Spleen (tissue), 11 donors: Measurements from ENCODE around the gene TRIOBP. TPM values are rescaled to one million over a fixed set of nuclear protein-coding genes. Genes with fewer than 3 reads are reported as not detected.

Source experiments
- DNase-seq: peaks from one replicate; pipeline ENCODE4 v3.0.0-alpha.2; 2020
- H3K27ac ChIP-seq, 8 donors: fragments of 200-600 bp; sonication (generic) in 7 of 8; 1 replicate in 4 of 8; 2 replicates in 4 of 8; pipeline versions ENCODE4 v1.5.0 to v1.8.0; 2016 to 2021; ENCODE audit warnings: inconsistent platforms in 4 of 8, mild to moderate bottlenecking in 4 of 8, moderate library complexity in 1 of 8
- H3K27me3 ChIP-seq, 7 donors: fragments of 200-600 bp; sonication (generic) in 6 of 7; replicated peaks in 1 of 7; 1 replicate in 4 of 7; 2 replicates in 3 of 7; pipeline versions ENCODE4 v1.5.0 to v1.8.0; 2016 to 2021; ENCODE audit warnings: inconsistent platforms in 3 of 7, mild to moderate bottlenecking in 1 of 7
- H3K36me3 ChIP-seq, 6 donors: fragments of 200-600 bp; sonication (generic) in 5 of 6; 1 replicate in 4 of 6; 2 replicates in 2 of 6; pipeline versions ENCODE4 v1.5.0 to v1.8.0; 2016 to 2021; ENCODE audit warnings: inconsistent platforms in 2 of 6
- H3K4me1 ChIP-seq, 6 donors: fragments of 200-600 bp; sonication (generic) in 5 of 6; 1 replicate in 3 of 6; 2 replicates in 3 of 6; pipeline versions ENCODE4 v1.5.0 to v1.8.0; 2016 to 2021; ENCODE audit warnings: inconsistent platforms in 3 of 6
- H3K4me3 ChIP-seq, 8 donors: fragments of 200-600 bp; sonication (generic) in 7 of 8; 1 replicate in 4 of 8; 2 replicates in 4 of 8; pipeline versions ENCODE4 v1.5.0 to v1.8.0; 2016 to 2021; ENCODE audit warnings: inconsistent platforms in 4 of 8, mild to moderate bottlenecking in 4 of 8, moderate library complexity in 2 of 8
- H3K9me3 ChIP-seq, 8 donors: fragments of 200-600 bp; sonication (generic) in 7 of 8; 1 replicate in 4 of 8; 2 replicates in 4 of 8; pipeline versions ENCODE4 v1.5.0 to v1.8.0; 2016 to 2021; ENCODE audit warnings: inconsistent platforms in 4 of 8
- POLR2A ChIP-seq, 3 donors: fragments of 450-650 bp; IDR thresholded peaks; one replicate each; pipeline ENCODE4 v1.5.1; 2017; ENCODE audit warnings: antibody characterized with exemption in 3 of 3, mild to moderate bottlenecking in 1 of 3
- POLR2AphosphoS5 ChIP-seq, 3 donors: sonication (generic); formaldehyde crosslinking; IDR thresholded peaks; one replicate each; pipeline ENCODE4 v1.5.1; 2017; ENCODE audit warnings: antibody characterized with exemption in 3 of 3
- WGBS, 5 donors: extraction: QIAGEN DNeasy Blood & Tissue Kit in 3 of 5; methylation state at CpG; one replicate each; pipeline versions ENCODE4 v1.1.5 to v1.1.7; 2013 to 2018; 5-methylcytosine and 5-hydroxymethylcytosine counted together
- intact Hi-C: fragments of 100-400 bp; cut with DNase I; formaldehyde crosslinking; loops from one replicate; pipeline ENCODE4 v1.15.0; 2023; ENCODE audit warnings: low total_unique reads
- polyA plus RNA-seq, 3 donors: library from polyadenylated mRNA; stranded (reverse); fragments of 200-250 nt; gene quantifications; one replicate each; pipeline ENCODE4 v1.2.1, GENCODE V29; 2013
- total RNA-seq, 7 donors: library from RNA; depleted of rRNA in 3 of 7; stranded (reverse); fragments of >200 nt in 3 of 7; fragmentation: NEBNext Ultra II Directional in 4 of 7; extraction: Animal tissue kit (Norgen Biotek cat#: 25700) in 4 of 7; gene quantifications; one replicate each; pipeline versions ENCODE4 v1.1.0 to v1.2.1, GENCODE V29; 2016 to 2021
- TF ChIP-seq, protein P1 (sequence below), 11 experiments: fragments of 200-600 bp in 7 of 11; fragments of 450-650 bp in 4 of 11; sonication (generic) in 4 of 11; IDR thresholded peaks in 8 of 11; conservative IDR thresholded peaks in 3 of 11; 1 replicate in 7 of 11; 2 replicates in 4 of 11; pipeline versions ENCODE4 v1.4.0 to v1.8.0; 2016 to 2021; ENCODE audit warnings: antibody characterized with exemption in 11 of 11, inconsistent platforms in 4 of 11, mild to moderate bottlenecking in 1 of 11
- donor health status: healthy with polysubstance abuse.
- donor health status: DM: no; HTN: no; CAD: no; lungs with moderate emphysema.
- donor health status: DM: no; HTN: no; CAD: no.
- donor health status: Bipolar disorder and iron deficiency.
- donor health status: healthy.
- donor health status: DM: no; HTN: no; CAD: no.
- donor health status: DM: yes; HTN: yes; CAD: no.

Gene TRIOBP
- total and polyA plus RNA-seq, 10 donors: 24.6 to 151 (median 103) TPM

DNA sequence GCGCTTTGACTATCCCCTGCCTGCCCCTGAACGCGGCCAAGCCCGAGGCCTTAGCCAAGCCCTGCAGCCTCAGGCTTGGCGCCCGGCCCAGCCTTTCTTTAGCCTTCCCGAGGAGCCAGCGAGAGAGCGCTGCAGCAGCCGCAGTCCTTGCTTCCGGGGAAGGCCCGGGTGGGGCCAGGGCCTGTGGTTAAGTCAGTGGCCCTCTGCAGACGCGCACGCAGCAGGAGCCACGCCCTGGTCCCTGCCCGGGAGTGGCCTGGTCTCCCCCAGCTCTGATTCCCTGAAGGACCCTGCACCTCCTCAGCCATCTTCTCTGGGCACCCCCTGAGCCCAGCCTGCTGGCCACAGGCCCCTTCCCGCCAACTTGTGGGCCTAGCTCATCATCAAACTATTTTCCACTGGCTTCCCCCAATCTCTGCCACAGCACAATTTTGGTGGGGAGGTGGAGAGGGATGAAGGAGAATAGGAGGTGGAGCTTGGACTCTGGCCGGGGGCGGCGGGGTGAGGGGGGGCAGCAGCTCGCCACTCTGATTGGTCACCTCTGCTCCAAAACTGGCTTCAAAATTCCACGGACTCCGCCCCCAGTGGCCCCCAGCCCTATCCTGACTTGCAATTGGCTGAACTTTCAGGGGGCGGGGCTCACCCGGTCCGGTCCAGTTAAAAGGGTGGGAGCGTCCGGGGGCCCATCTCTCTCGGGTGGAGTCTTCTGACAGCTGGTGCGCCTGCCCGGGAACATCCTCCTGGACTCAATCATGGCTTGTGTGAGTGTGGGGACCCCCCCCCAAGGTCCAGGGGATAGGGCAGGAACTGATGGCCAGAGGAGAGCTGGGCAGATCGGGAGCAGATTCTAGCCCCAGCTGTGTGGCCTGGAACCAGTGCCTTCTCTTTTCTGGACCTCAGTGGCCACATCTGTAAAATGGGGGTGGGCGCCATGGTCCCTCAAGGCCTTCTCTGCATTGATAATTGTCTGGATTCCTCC, 21.6 kb upstream of the TRIOBP start, which contains the start of gene LGALS1:
Gene LGALS1 (plus strand): TSS at position 686 of the 979 bp plus-strand sequence. CDS start 67 bp downstream, at position 753.
- 9 to 20% (median 13%) methylated on average over 28 to 34 of the region's 34 CpGs for WGBS, 5 donors
- DNase-seq: peak; percentile 94
- H3K4me3 ChIP-seq: peak within 1 kb of the TSS; percentile 47 to 87 (median 62)
- H3K4me1 ChIP-seq: peaks cover 28 to 75% (median 63%) of the 10 kb centered on the region in 6 donors
- intact Hi-C loops: no loop called here
- peak within 1 kb of the TSS; percentile 92 to 99 (median 96) for H3K27ac ChIP-seq
- H3K9me3 ChIP-seq: no peaks in the 10 kb centered on the region
- H3K36me3 ChIP-seq: peaks cover 0 to 25% (median 2%) of the 10 kb centered on the region in 6 donors
- H3K27me3 ChIP-seq: no peaks in the 10 kb centered on the region
- TF ChIP-seq POLR2AphosphoS5 (IDR thresholded peaks at IDR 0.05) (peak; percentile 55 to 86 (median 81)), POLR2A (IDR thresholded peaks at IDR 0.05) (no peak)
- TF ChIP-seq, protein P1, sequence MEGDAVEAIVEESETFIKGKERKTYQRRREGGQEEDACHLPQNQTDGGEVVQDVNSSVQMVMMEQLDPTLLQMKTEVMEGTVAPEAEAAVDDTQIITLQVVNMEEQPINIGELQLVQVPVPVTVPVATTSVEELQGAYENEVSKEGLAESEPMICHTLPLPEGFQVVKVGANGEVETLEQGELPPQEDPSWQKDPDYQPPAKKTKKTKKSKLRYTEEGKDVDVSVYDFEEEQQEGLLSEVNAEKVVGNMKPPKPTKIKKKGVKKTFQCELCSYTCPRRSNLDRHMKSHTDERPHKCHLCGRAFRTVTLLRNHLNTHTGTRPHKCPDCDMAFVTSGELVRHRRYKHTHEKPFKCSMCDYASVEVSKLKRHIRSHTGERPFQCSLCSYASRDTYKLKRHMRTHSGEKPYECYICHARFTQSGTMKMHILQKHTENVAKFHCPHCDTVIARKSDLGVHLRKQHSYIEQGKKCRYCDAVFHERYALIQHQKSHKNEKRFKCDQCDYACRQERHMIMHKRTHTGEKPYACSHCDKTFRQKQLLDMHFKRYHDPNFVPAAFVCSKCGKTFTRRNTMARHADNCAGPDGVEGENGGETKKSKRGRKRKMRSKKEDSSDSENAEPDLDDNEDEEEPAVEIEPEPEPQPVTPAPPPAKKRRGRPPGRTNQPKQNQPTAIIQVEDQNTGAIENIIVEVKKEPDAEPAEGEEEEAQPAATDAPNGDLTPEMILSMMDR (IDR thresholded peaks at IDR 0.05 in 8 of 11, conservative IDR thresholded peaks at IDR 0.05 in 3 of 11): peak in 2 of 11 experiments; percentile 15 to 27

DNA sequence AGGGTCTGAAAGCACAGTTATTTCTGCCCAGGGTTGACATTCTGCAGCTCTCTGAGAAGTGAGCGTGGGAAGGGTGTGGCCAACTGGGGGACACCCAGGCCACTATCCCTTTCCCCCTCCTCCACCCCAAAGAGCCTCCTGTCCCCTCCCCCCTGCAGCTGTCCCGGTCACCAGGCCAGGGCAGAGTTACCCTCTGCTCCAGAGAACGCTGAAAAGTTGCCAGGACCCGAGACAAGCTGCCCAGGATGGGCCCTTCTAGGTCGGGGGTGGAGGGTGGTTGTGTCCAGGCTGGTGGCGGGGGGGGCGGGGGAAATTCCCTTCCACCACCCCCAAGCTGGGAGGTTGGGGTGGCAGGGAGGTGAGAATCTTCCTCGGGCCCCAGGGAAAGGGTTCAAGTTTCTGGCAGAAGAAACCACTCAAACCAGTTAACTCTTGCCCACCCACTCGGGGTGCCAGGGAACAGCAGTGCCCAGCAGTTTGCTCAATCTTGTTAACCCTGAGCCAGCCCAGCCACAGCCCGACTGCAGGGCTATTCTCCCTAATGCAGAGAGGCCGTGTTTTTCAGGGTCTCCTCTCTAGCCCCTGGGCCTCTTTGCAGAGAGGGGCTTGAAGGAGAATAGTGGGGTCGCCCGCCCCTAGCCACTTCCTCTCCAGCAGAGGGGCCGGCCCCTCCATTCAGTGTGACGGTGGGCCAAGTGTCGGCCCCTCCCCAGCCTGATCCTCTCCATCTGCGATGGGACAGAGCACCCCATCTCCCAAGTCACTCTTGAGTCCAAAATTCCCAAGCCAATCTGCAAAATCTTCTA, 20.7 kb upstream of the TRIOBP start:
- H3K9me3 ChIP-seq: no peaks in the 10 kb centered on the region
- no peak for DNase-seq
- peak overlapping the region; percentile 92 to 99 (median 96) for H3K27ac ChIP-seq
- H3K36me3 ChIP-seq: peaks cover 0 to 25% (median 2%) of the 10 kb centered on the region in 6 donors
- no peaks in the 10 kb centered on the region for H3K27me3 ChIP-seq
- 6 to 18% (median 7%) methylated on average over 10 to 17 of the region's 17 CpGs for WGBS, 5 donors
- H3K4me1 ChIP-seq: peaks cover 28 to 82% (median 66%) of the 10 kb centered on the region in 6 donors
- TF ChIP-seq, protein P1 (IDR thresholded peaks at IDR 0.05 in 8 of 11, conservative IDR thresholded peaks at IDR 0.05 in 3 of 11): no peak
- no peak for TF ChIP-seq POLR2AphosphoS5 (IDR thresholded peaks at IDR 0.05)
- no peak for TF ChIP-seq POLR2A (IDR thresholded peaks at IDR 0.05)
- H3K4me3 ChIP-seq: peak overlapping the region; percentile 47 to 87 (median 62)
- intact Hi-C loops: no loop called here

DNA sequence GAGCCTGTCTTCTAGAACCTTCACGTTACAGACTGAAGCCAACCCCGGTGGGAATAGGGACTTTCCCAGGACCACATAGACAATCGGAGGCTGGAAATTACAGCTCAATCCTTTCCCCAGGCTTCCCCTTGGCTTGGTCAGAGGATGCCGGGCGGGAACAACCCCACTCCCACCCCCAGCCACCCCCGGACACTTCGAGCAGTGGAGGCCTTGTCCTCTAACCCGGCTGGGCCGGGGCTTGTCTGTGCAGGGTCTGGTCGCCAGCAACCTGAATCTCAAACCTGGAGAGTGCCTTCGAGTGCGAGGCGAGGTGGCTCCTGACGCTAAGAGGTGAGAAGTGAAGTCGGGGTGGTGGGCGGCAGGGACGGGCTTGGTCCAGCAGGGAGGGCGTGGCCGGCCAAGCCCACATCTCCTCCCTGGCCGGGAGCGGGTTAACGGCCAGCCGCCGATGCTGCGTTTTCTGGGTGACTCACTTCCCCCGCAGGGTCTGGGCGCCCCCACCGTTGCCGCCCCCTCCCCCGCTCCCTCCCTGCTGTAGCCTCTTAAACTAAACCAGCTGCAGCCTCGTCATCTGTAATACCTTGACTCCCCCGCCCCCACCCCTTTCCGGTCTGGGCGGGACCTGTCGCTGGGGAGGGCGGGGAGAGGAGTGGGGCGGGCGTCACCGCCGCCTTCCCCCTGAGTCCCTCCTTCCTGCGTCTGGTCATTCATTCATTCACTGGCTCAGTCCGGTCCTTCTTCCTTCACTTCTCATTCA, 19.9 kb upstream of the TRIOBP start:
- TF ChIP-seq POLR2A (IDR thresholded peaks at IDR 0.05) (peak in 1 of 3 donors; percentile 41), POLR2AphosphoS5 (IDR thresholded peaks at IDR 0.05) (peak; percentile 88 to 90 (median 89))
- TF ChIP-seq, protein P1 (IDR thresholded peaks at IDR 0.05 in 8 of 11, conservative IDR thresholded peaks at IDR 0.05 in 3 of 11): peak in 1 of 11 experiments; percentile 31
- H3K4me3 ChIP-seq: peak overlapping the region; percentile 47 to 87 (median 62)
- no peaks in the 10 kb centered on the region for H3K9me3 ChIP-seq
- H3K36me3 ChIP-seq: peaks cover 0 to 25% (median 2%) of the 10 kb centered on the region in 6 donors
- WGBS, 5 donors: 0 to 1% (median 0%) methylated on average over 19 to 42 of the region's 42 CpGs
- peak; percentile 97 for DNase-seq
- H3K4me1 ChIP-seq: peaks cover 33 to 86% (median 72%) of the 10 kb centered on the region in 6 donors
- H3K27me3 ChIP-seq: no peaks in the 10 kb centered on the region
- peak overlapping the region; percentile 92 to 99 (median 96) for H3K27ac ChIP-seq
- intact Hi-C loops: no loop called here
